Dendritic cell treated with granulocyte-macrophage colony-stimulating factor and Interleukin-4, amounts not matched to agents 40 ng/mL and 50 ng/mL, for 4 days (primary cell): Measurements from ENCODE around the gene PRKN.

Source experiments
- H3K27ac Mint-ChIP-seq: one replicate; pipeline ENCODE4 v1.8.0; 2022; ENCODE audit warnings: mild to moderate bottlenecking, mixed read lengths
- H3K27me3 Mint-ChIP-seq: one replicate; pipeline ENCODE4 v1.8.0; 2022; ENCODE audit warnings: mild to moderate bottlenecking, mixed read lengths
- H3K36me3 Mint-ChIP-seq: one replicate; pipeline ENCODE4 v1.8.0; 2022; ENCODE audit warnings: low read depth, mixed read lengths
- H3K4me1 Mint-ChIP-seq: one replicate; pipeline ENCODE4 v1.8.0; 2022; ENCODE audit warnings: low read depth, mixed read lengths
- H3K4me3 Mint-ChIP-seq: one replicate; pipeline ENCODE4 v1.8.0; 2022; ENCODE audit warnings: mild to moderate bottlenecking, moderate library complexity, mixed read lengths
- H3K9me3 Mint-ChIP-seq: one replicate; pipeline ENCODE4 v1.8.0; 2022; ENCODE audit warnings: mixed read lengths
- intact Hi-C: fragments of 100-400 bp; cut with micrococcal nuclease; formaldehyde crosslinking; loops from one replicate; pipeline ENCODE4 v1.15.0; 2022

PRKN gene

GRCh38 chr6:162154001-162154400 lies 573.6 kb downstream of the PRKN start:
- intact Hi-C loops: no loop called here
- H3K36me3 Mint-ChIP-seq: no peaks in the 10 kb centered on the region
- no peaks in the 10 kb centered on the region for H3K27me3 Mint-ChIP-seq
- H3K4me1 Mint-ChIP-seq: peaks cover 53% of the 10 kb centered on the region
- H3K9me3 Mint-ChIP-seq: peaks cover 7% of the 10 kb centered on the region
- H3K4me3 Mint-ChIP-seq: no peak overlapping the region
- no peak overlapping the region for H3K27ac Mint-ChIP-seq

- H3K9me3 Mint-ChIP-seq: peaks cover 7% of the 10 kb centered on the region
- no peaks in the 10 kb centered on the region for H3K27me3 Mint-ChIP-seq
- H3K4me1 Mint-ChIP-seq: peaks cover 53% of the 10 kb centered on the region
- intact Hi-C loops: no loop called here
- H3K27ac Mint-ChIP-seq: no peak overlapping the region
- H3K36me3 Mint-ChIP-seq: no peaks in the 10 kb centered on the region
- no peak overlapping the region for H3K4me3 Mint-ChIP-seq
These were observed 574.4 kb downstream of the PRKN start for GRCh38 chr6:162153120-162153519.

GRCh38 chr6:162151021-162151665 lies 576.4 kb downstream of the PRKN start:
- intact Hi-C loops: no loop called here
- Mint-ChIP-seq H3K4me3 (no peak overlapping the region), H3K27ac (no peak overlapping the region)

GRCh38 chr6:162150295-162150694 lies 577.3 kb downstream of the PRKN start:
- Mint-ChIP-seq H3K27me3 (no peaks in the 10 kb centered on the region), H3K4me1 (peaks cover 34% of the 10 kb centered on the region), H3K27ac (no peak overlapping the region), H3K4me3 (no peak overlapping the region), H3K36me3 (no peaks in the 10 kb centered on the region), H3K9me3 (peaks cover 7% of the 10 kb centered on the region)
- intact Hi-C loops: no loop called here

More at GRCh38 chr6:162151021-162151665, 576.4 kb downstream of the PRKN start:
- no peaks in the 10 kb centered on the region for H3K27me3 Mint-ChIP-seq
- peaks cover 39% of the 10 kb centered on the region for H3K4me1 Mint-ChIP-seq
- peaks cover 7% of the 10 kb centered on the region for H3K9me3 Mint-ChIP-seq
- no peaks in the 10 kb centered on the region for H3K36me3 Mint-ChIP-seq

- no peak overlapping the region for H3K27ac Mint-ChIP-seq
- no peaks in the 10 kb centered on the region for H3K36me3 Mint-ChIP-seq
- H3K4me1 Mint-ChIP-seq: peaks cover 29% of the 10 kb centered on the region
- no peaks in the 10 kb centered on the region for H3K27me3 Mint-ChIP-seq
- H3K4me3 Mint-ChIP-seq: no peak overlapping the region
- intact Hi-C loops: no loop called here
- peaks cover 7% of the 10 kb centered on the region for H3K9me3 Mint-ChIP-seq
These were observed 577.8 kb downstream of the PRKN start for GRCh38 chr6:162149786-162150185.

GRCh38 chr6:162147805-162148204 lies 579.8 kb downstream of the PRKN start:
- intact Hi-C loops: no loop called here
- H3K27me3 Mint-ChIP-seq: no peaks in the 10 kb centered on the region
- peaks cover 16% of the 10 kb centered on the region for H3K4me1 Mint-ChIP-seq

GRCh38 chr6:162147281-162147680 lies 580.3 kb downstream of the PRKN start:
- Mint-ChIP-seq H3K4me1 (peaks cover 16% of the 10 kb centered on the region), H3K4me3 (no peak overlapping the region), H3K36me3 (no peaks in the 10 kb centered on the region), H3K9me3 (no peaks in the 10 kb centered on the region), H3K27ac (no peak overlapping the region), H3K27me3 (no peaks in the 10 kb centered on the region)
- intact Hi-C loops: no loop called here

More at GRCh38 chr6:162147805-162148204, 579.8 kb downstream of the PRKN start:
- no peak overlapping the region for H3K4me3 Mint-ChIP-seq
- H3K27ac Mint-ChIP-seq: no peak overlapping the region
- no peaks in the 10 kb centered on the region for H3K36me3 Mint-ChIP-seq
- H3K9me3 Mint-ChIP-seq: no peaks in the 10 kb centered on the region

- intact Hi-C loops: no loop called here
- Mint-ChIP-seq H3K9me3 (peaks cover 15% of the 10 kb centered on the region), H3K36me3 (no peaks in the 10 kb centered on the region), H3K4me3 (no peak overlapping the region), H3K27me3 (no peaks in the 10 kb centered on the region), H3K4me1 (peaks cover 5% of the 10 kb centered on the region), H3K27ac (no peak overlapping the region)
These were observed 587.2 kb downstream of the PRKN start for GRCh38 chr6:162140251-162140852.

- H3K4me3 Mint-ChIP-seq: no peak overlapping the region
- H3K9me3 Mint-ChIP-seq: no peaks in the 10 kb centered on the region
- peaks cover 10% of the 10 kb centered on the region for H3K27me3 Mint-ChIP-seq
These were observed 601.9 kb downstream of the PRKN start for GRCh38 chr6:162125659-162126058.

GRCh38 chr6:162124710-162125435 lies 602.7 kb downstream of the PRKN start:
- intact Hi-C loops: no loop called here
- Mint-ChIP-seq H3K36me3 (no peaks in the 10 kb centered on the region), H3K9me3 (no peaks in the 10 kb centered on the region), H3K27me3 (peaks cover 10% of the 10 kb centered on the region), H3K27ac (no peak overlapping the region), H3K4me1 (peaks cover 15% of the 10 kb centered on the region), H3K4me3 (no peak overlapping the region)

More at GRCh38 chr6:162125659-162126058, 601.9 kb downstream of the PRKN start:
- intact Hi-C loops: no loop called here
- H3K4me1 Mint-ChIP-seq: peaks cover 12% of the 10 kb centered on the region
- H3K36me3 Mint-ChIP-seq: no peaks in the 10 kb centered on the region
- H3K27ac Mint-ChIP-seq: no peak overlapping the region

- Mint-ChIP-seq H3K27ac (no peak overlapping the region), H3K36me3 (no peaks in the 10 kb centered on the region), H3K4me3 (no peak overlapping the region), H3K4me1 (peaks cover 26% of the 10 kb centered on the region), H3K27me3 (peaks cover 10% of the 10 kb centered on the region), H3K9me3 (no peaks in the 10 kb centered on the region)
- intact Hi-C loops: no loop called here
These were observed 603.8 kb downstream of the PRKN start for GRCh38 chr6:162123797-162124196.

GRCh38 chr6:162119341-162119740 lies 608.2 kb downstream of the PRKN start:
- peak overlapping the region; percentile 78 for H3K27ac Mint-ChIP-seq
- H3K9me3 Mint-ChIP-seq: no peaks in the 10 kb centered on the region
- H3K4me1 Mint-ChIP-seq: peaks cover 22% of the 10 kb centered on the region
- H3K27me3 Mint-ChIP-seq: peaks cover 3% of the 10 kb centered on the region
- intact Hi-C loops: no loop called here
- peak overlapping the region; percentile 13 for H3K4me3 Mint-ChIP-seq
- no peaks in the 10 kb centered on the region for H3K36me3 Mint-ChIP-seq

GRCh38 chr6:162118706-162119105 lies 608.9 kb downstream of the PRKN start:
- intact Hi-C loops: no loop called here
- H3K4me1 Mint-ChIP-seq: peaks cover 16% of the 10 kb centered on the region

GRCh38 chr6:162116902-162117525 lies 610.6 kb downstream of the PRKN start:
- peaks cover 15% of the 10 kb centered on the region for H3K4me1 Mint-ChIP-seq
- H3K27me3 Mint-ChIP-seq: peaks cover 2% of the 10 kb centered on the region
- H3K9me3 Mint-ChIP-seq: no peaks in the 10 kb centered on the region
- H3K27ac Mint-ChIP-seq: no peak overlapping the region
- intact Hi-C loops: no loop called here
- no peaks in the 10 kb centered on the region for H3K36me3 Mint-ChIP-seq
- no peak overlapping the region for H3K4me3 Mint-ChIP-seq

More at GRCh38 chr6:162118706-162119105, 608.9 kb downstream of the PRKN start:
- Mint-ChIP-seq H3K9me3 (no peaks in the 10 kb centered on the region), H3K36me3 (no peaks in the 10 kb centered on the region), H3K4me3 (no peak overlapping the region), H3K27me3 (peaks cover 2% of the 10 kb centered on the region), H3K27ac (no peak overlapping the region)
